G401.6 (cell line): ENCODE measurements around the gene DGUOK.

Source experiments
- FAIRE-seq: peaks from 2 replicates; lab custom pipeline; 2012; peaks lifted over from hg19 to GRCh38; lab: Jason Lieb, UNC

The DGUOK gene

DNA sequence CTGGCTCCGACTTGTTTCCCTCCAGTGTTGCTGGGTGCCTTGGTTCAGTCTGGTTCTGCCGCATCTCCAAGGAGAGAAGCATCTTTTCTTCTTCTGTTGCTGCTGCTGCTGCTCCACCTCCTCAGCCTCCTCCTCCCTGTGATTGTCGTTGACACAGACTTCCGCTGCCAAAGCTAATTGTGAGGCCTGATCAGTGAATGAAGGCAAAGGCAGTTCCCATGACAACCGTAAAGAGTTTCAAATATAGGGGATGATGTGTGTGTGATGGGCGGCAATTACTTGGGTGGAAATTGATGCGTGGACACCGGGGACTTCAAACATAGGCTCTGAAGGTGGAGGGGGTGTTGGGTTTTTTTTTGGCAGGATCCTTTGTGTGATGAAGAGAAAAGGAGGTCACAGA is 71.8 kb downstream of the DGUOK start:
- no peak for FAIRE-seq

- no peak for FAIRE-seq
Observed at GRCh38 chr2:73998933-73999332, 72.3 kb downstream of the DGUOK start.

DNA sequence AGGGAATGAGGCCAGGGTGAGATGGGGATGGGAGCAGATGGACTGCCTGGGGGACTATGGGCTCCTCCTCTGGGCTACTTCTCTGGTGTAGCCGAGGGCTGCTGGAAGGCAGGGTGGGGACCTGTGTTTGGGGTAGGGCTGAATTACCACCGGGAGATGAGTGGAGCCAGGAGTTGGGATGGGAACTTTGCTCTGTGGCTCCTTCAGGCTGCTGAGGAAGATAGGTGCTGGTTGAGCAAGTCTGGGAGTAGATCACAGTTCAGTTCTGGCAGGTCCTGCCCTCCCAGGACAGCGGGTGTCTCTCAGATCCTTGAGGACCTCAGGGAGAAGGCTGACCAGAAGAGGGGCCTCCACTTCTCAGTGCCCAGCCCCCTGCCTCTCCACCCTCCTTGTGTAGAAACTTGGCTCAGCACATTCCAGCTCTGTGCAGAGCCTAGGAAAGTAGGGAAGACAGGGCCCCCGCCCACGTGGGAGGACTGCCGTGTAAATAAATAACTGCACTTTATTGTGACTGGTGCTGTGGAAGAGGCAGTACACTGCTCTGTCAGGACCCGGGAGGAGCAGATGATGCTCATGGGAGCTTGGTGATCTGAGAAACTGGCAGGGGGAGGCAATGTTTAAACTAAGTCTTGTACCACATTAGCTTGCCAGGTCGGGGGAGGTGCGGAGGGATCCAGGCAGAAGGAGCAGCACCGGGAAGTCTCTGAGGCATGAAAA is 73.4 kb downstream of the DGUOK start:
- no peak for FAIRE-seq

GRCh38 chr2:74000666-74001065 is 74.0 kb downstream of the DGUOK start:
- no peak for FAIRE-seq

GRCh38 chr2:74001121-74001520 is 74.4 kb downstream of the DGUOK start:
- no peak for FAIRE-seq

- FAIRE-seq, result no peak
Observed at GRCh38 chr2:74001781-74002504, 75.3 kb downstream of the DGUOK start.

GRCh38 chr2:74002505-74003421 is 76.1 kb downstream of the DGUOK start:
- no peak for FAIRE-seq

- FAIRE-seq, result no peak
Observed at GRCh38 chr2:74003494-74004211, 77.0 kb downstream of the DGUOK start.

- FAIRE-seq, result no peak
Observed at GRCh38 chr2:74004212-74005182, 77.8 kb downstream of the DGUOK start.

- FAIRE-seq, result no peak
Observed at GRCh38 chr2:74005786-74006185, 79.1 kb downstream of the DGUOK start.

DNA sequence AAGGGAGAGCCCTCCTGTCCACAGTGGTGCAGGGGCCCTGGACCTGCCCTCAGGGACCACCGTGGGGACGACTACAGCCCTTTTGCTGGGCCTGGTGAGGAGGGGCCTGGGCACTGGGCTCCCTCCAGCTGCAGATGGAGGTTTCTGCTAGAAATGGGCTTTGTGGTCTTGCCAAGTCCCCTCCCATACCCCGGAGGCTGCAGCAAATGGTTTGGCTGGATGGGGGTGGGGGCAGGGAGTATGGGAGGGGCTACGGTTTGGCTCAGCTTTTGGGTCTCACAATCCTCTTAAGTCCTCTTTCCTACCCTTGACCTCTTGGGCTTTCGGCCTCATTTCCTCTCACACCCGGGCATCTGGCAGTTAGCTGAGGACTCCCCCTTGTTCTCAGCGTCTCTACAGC is 79.8 kb downstream of the DGUOK start:
- FAIRE-seq, result no peak

DNA sequence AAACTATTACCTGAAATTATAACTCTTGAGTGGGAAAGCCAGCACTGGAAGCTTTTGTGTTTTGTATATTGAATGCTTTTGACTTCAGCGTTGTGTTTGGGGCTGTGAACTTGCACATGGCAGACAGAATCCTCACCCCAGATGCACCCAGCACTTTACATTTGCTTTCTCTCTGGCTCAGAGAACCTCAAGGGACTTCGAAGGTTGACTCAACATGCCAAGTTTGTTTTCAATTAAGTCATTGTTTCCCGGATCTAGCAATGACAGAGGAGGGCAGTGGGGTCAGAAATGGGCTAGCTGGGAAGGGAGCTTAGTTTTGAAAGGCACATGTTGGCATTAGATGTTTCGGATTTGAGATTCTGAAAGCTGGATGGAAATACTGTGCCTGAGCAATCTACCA is 80.4 kb downstream of the DGUOK start:
- FAIRE-seq, result no peak

DNA sequence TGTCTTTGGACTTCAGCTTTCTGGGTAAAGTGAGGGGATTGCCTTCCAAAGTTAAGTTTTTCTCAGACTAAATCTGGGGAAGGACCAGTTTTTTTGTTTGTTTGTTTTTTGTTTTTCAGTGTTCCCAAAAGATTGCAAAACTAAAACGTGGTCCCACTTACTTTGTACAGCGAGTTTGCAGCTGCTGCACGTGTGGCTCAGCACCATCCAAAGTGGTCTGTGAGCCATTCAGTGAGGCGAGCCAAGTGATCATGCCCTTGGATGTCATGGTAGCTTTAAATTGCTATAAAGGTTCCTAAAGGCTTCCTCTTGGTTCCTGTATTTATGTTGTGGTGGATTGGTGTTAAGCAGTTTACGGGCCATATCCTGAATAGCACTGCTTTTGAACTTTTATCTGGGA is 81.0 kb downstream of the DGUOK start:
- no peak for FAIRE-seq
